H1 (cell line): ENCODE results near the gene ZBED4. TPM values are rescaled to one million over a fixed set of nuclear protein-coding genes. Genes with fewer than 3 reads are reported as not detected.

Experiments
- CTCF ChIA-PET: fragments of 300-600 bp; sonication (Branson Sonifier 250); formaldehyde crosslinking; loops from one replicate; lab custom pipeline; 2021; ENCODE audit not compliant: partially characterized antibody; lab: Charles Lee
- POLR2A ChIA-PET: fragments of 300-600 bp; sonication (Branson Sonifier 250); formaldehyde crosslinking; loops from one replicate; lab custom pipeline; 2021; ENCODE audit warnings: inconsistent platforms; ENCODE audit not compliant: partially characterized antibody; lab: Charles Lee
- DNase-seq, 2 experiments: peaks; one replicate each; pipeline versions ENCODE4 v3.0.0 to v3.0.0-alpha.2; 2010 to 2022; ENCODE audit warnings: low spot score in 2 of 2, low read depth in 1 of 2, mixed read lengths in 1 of 2
- FAIRE-seq: peaks from 2 replicates; lab custom pipeline; 2011; peaks lifted over from hg19 to GRCh38; lab: Jason Lieb, UNC
- H2AFZ ChIP-seq: 2 replicates; pipeline ENCODE4 v1.8.1; 2012; ENCODE audit warnings: low read length, inconsistent platforms
- H2AK5ac ChIP-seq: 2 replicates; pipeline ENCODE4 v1.6.1; 2013; ENCODE audit warnings: low read depth, low read length
- H2BK120ac ChIP-seq: replicated peaks from 2 replicates; pipeline ENCODE3; 2013; ENCODE audit warnings: low read depth, low read length, inconsistent platforms
- H2BK12ac ChIP-seq: 2 replicates; pipeline ENCODE4 v1.6.1; 2013; ENCODE audit warnings: low read depth, low read length
- H2BK15ac ChIP-seq: 2 replicates; pipeline ENCODE4 v1.6.1; 2013; ENCODE audit warnings: low read length
- H2BK20ac ChIP-seq: 2 replicates; pipeline ENCODE4 v1.6.1; 2013; ENCODE audit warnings: low read length
- H2BK5ac ChIP-seq: 2 replicates; pipeline ENCODE4 v1.6.1; 2013; ENCODE audit warnings: low read depth, low read length
- H3K14ac ChIP-seq: 2 replicates; pipeline ENCODE4 v1.6.1; 2013; ENCODE audit warnings: inconsistent platforms; ENCODE audit not compliant: insufficient read length
- H3K18ac ChIP-seq: 2 replicates; pipeline ENCODE4 v1.6.1; 2013; ENCODE audit warnings: low read length; ENCODE audit errors: extremely low read depth
- H3K23ac ChIP-seq: 2 replicates; pipeline ENCODE4 v1.6.1; 2013; ENCODE audit warnings: inconsistent platforms; ENCODE audit not compliant: insufficient read length
- H3K23me2 ChIP-seq: 2 replicates; pipeline ENCODE4 v1.6.1; 2013; ENCODE audit warnings: low read depth, low read length
- H3K27ac ChIP-seq: 2 replicates; pipeline ENCODE4 v1.6.1; 2011; ENCODE audit warnings: low read depth, low read length, inconsistent platforms
- H3K27me3 ChIP-seq, 4 experiments: replicated peaks in 1 of 4; 1 replicate in 1 of 4; 2 replicates in 3 of 4; pipeline versions ENCODE4 v1.6.1 to v1.8.1; 2011 to 2013; ENCODE audit warnings: low read length in 3 of 4, mild to moderate bottlenecking in 3 of 4, inconsistent platforms in 2 of 4, mixed read lengths in 2 of 4, moderate library complexity in 1 of 4; ENCODE audit not compliant: control insufficient read depth in 3 of 4, insufficient read depth in 3 of 4; ENCODE audit errors: extremely low read depth in 1 of 4
- H3K36me3 ChIP-seq, 4 experiments: 2 replicates each; pipeline versions ENCODE4 v1.6.1 to v1.8.1; 2011 to 2013; ENCODE audit warnings: mild to moderate bottlenecking in 4 of 4, low read length in 3 of 4, moderate library complexity in 2 of 4, control low read depth in 1 of 4, inconsistent platforms in 1 of 4; ENCODE audit not compliant: insufficient read depth in 4 of 4, control insufficient read depth in 2 of 4
- H3K4ac ChIP-seq: replicated peaks from 2 replicates; pipeline ENCODE3; 2013; ENCODE audit warnings: low read length, low read depth, mixed read lengths, inconsistent platforms; ENCODE audit not compliant: insufficient read length
- H3K4me1 ChIP-seq, 4 experiments: replicated peaks in 1 of 4; 1 replicate in 1 of 4; 2 replicates in 3 of 4; pipeline versions ENCODE4 v1.6.1 to v1.8.1; 2011 to 2013; ENCODE audit warnings: low read length in 3 of 4, inconsistent platforms in 2 of 4, mixed read lengths in 1 of 4; ENCODE audit not compliant: insufficient read depth in 4 of 4, control insufficient read depth in 3 of 4
- H3K4me2 ChIP-seq, 2 experiments: 2 replicates each; pipeline versions ENCODE4 v1.6.1 to v1.8.1; 2011 to 2013; ENCODE audit warnings: low read depth in 2 of 2, low read length in 2 of 2, control low read depth in 1 of 2, inconsistent platforms in 1 of 2, mild to moderate bottlenecking in 1 of 2; ENCODE audit not compliant: insufficient read depth in 1 of 2
- H3K4me3 ChIP-seq, 4 experiments: fragments of 200-600, 300-600 bp in 1 of 4; sonication (generic), shearing (Covaris generic), sonication (Bioruptor Twin) in 1 of 4; 2 replicates each; pipeline versions ENCODE4 v1.5.1 to v1.8.1; 2011 to 2016; ENCODE audit warnings: low read length in 4 of 4, low read depth in 3 of 4, control low read depth in 2 of 4, inconsistent platforms in 2 of 4, mild to moderate bottlenecking in 2 of 4, mixed read lengths in 1 of 4, moderate library complexity in 1 of 4; ENCODE audit not compliant: insufficient read depth in 2 of 4; ENCODE audit errors: extremely low read depth in 1 of 4
- H3K56ac ChIP-seq: replicated peaks from 2 replicates; pipeline ENCODE3; 2013; ENCODE audit warnings: low read depth, mild to moderate bottlenecking, mixed read lengths, low read length, inconsistent platforms; ENCODE audit not compliant: insufficient read length
- H3K79me1 ChIP-seq: 2 replicates; pipeline ENCODE4 v1.6.1; 2013; ENCODE audit warnings: low read depth, low read length, control low read depth
- H3K79me2 ChIP-seq, 2 experiments: 2 replicates each; pipeline versions ENCODE4 v1.6.1 to v1.8.1; 2012 to 2013; ENCODE audit warnings: low read length in 2 of 2, mild to moderate bottlenecking in 2 of 2, inconsistent platforms in 1 of 2; ENCODE audit not compliant: insufficient read depth in 2 of 2, control insufficient read depth in 1 of 2
- H3K9ac ChIP-seq, 4 experiments: replicated peaks in 1 of 4; 1 replicate in 1 of 4; 2 replicates in 3 of 4; pipeline versions ENCODE4 v1.6.1 to v1.8.1; 2011 to 2013; ENCODE audit warnings: low read depth in 3 of 4, low read length in 3 of 4, control low read depth in 2 of 4, mild to moderate bottlenecking in 2 of 4, moderate library complexity in 2 of 4, inconsistent platforms in 1 of 4; ENCODE audit errors: extremely low read depth in 1 of 4
- H3K9me3 ChIP-seq, 2 experiments: 2 replicates each; pipeline versions ENCODE4 v1.6.1 to v1.8.1; 2012 to 2013; ENCODE audit warnings: mild to moderate bottlenecking in 2 of 2, moderate library complexity in 2 of 2, control low read depth in 1 of 2, inconsistent platforms in 1 of 2, low read depth in 1 of 2, low read length in 1 of 2, mixed read lengths in 1 of 2; ENCODE audit not compliant: insufficient read depth in 2 of 2
- H4K20me1 ChIP-seq, 2 experiments: replicated peaks in 1 of 2; 2 replicates each; pipeline versions ENCODE3 to v1.8.1; 2011 to 2013; ENCODE audit warnings: inconsistent platforms in 2 of 2, low read length in 2 of 2, mild to moderate bottlenecking in 1 of 2; ENCODE audit not compliant: insufficient read depth in 2 of 2, control insufficient read depth in 1 of 2
- H4K5ac ChIP-seq: 2 replicates; pipeline ENCODE4 v1.6.1; 2013; ENCODE audit warnings: low read length, low read depth, mixed read lengths, inconsistent platforms; ENCODE audit not compliant: insufficient read length
- H4K8ac ChIP-seq: 2 replicates; pipeline ENCODE4 v1.8.0; 2013; ENCODE audit warnings: mild to moderate bottlenecking, moderate library complexity, low read length, inconsistent platforms; ENCODE audit not compliant: insufficient read depth; ENCODE audit errors: extremely low read depth
- H4K91ac ChIP-seq: replicated peaks from 2 replicates; pipeline ENCODE3; 2013; ENCODE audit warnings: low read length, mixed read lengths, inconsistent platforms; ENCODE audit not compliant: insufficient read length
- CBX8 ChIP-seq: fragments of 300-800, 300-1000 bp; sonication (generic); IDR thresholded peaks from 2 replicates; pipeline ENCODE4 v1.7.1; 2016; ENCODE audit warnings: low read depth, low read length, borderline replicate concordance
- CHD2 ChIP-seq: IDR thresholded peaks from 2 replicates; pipeline ENCODE4 v1.6.1; 2012; ENCODE audit warnings: low read length, improper control_type of control experiment
- CTCF ChIP-seq, 3 experiments: IDR thresholded peaks; 1 replicate in 2 of 3; 2 replicates in 1 of 3; pipeline versions ENCODE4 v1.5.1 to v1.6.1; 2011; ENCODE audit warnings: low read length in 3 of 3, mild to moderate bottlenecking in 3 of 3, inconsistent platforms in 2 of 3, low read depth in 1 of 3, moderate library complexity in 1 of 3; ENCODE audit not compliant: insufficient read depth in 1 of 3; ENCODE audit errors: control extremely low read depth in 1 of 3
- GABPA ChIP-seq: IDR thresholded peaks from 2 replicates; pipeline ENCODE4 v1.6.1; 2011; ENCODE audit warnings: mild to moderate bottlenecking, low read length, moderate library complexity, borderline replicate concordance; ENCODE audit not compliant: insufficient read depth
- GTF2F1 ChIP-seq: IDR thresholded peaks from 2 replicates; pipeline ENCODE4 v1.6.1; 2012; ENCODE audit warnings: low read depth, low read length, improper control_type of control experiment, borderline replicate concordance
- KDM4A ChIP-seq: IDR thresholded peaks from one replicate; pipeline ENCODE4 v1.7.1; 2012; ENCODE audit warnings: low read depth, mild to moderate bottlenecking, moderate library complexity, low read length, inconsistent platforms; ENCODE audit not compliant: severe bottlenecking
- RFX5 ChIP-seq: IDR thresholded peaks from 2 replicates; pipeline ENCODE4 v1.6.1; 2011; ENCODE audit warnings: low read depth, low read length, improper control_type of control experiment, borderline replicate concordance
- RNF2 ChIP-seq: fragments of 200-900, 300-1000 bp; sonication (generic); IDR thresholded peaks from 2 replicates; pipeline ENCODE4 v1.7.1; 2016; ENCODE audit warnings: borderline replicate concordance, low read depth, mild to moderate bottlenecking, antibody characterized with exemption, low read length; ENCODE audit not compliant: poor library complexity, severe bottlenecking; ENCODE audit errors: missing control alignments
- RXRA ChIP-seq: IDR thresholded peaks from 2 replicates; pipeline ENCODE4 v1.6.1; 2011; ENCODE audit warnings: low read depth, mild to moderate bottlenecking, low read length, moderate library complexity; ENCODE audit not compliant: insufficient read depth
- SP2 ChIP-seq: IDR thresholded peaks from 2 replicates; pipeline ENCODE4 v1.6.1; 2012; ENCODE audit warnings: mild to moderate bottlenecking, low read length, inconsistent platforms
- TAF7 ChIP-seq: optimal IDR thresholded peaks from 2 replicates; pipeline ENCODE3; 2011; ENCODE audit warnings: low read depth, mild to moderate bottlenecking, inconsistent platforms, low read length, moderate library complexity, borderline replicate concordance
- WGBS, 2 experiments: shearing (Covaris generic) in 1 of 2; methylation state at CpG; one replicate each; pipeline versions ENCODE4 v1.1.6 to v1.1.7; 2013 to 2015; ENCODE audit warnings: low lambda C conversion rate in 2 of 2, mixed read lengths in 2 of 2, inconsistent platforms in 1 of 2, low coverage in 1 of 2, missing lambda C conversion rate in 1 of 2; ENCODE audit not compliant: insufficient replicate concordance in 2 of 2, insufficient coverage in 1 of 2, insufficient read length in 1 of 2; ENCODE audit errors: extremely low coverage in 1 of 2, missing lambda C conversion rate in 1 of 2; 5-methylcytosine and 5-hydroxymethylcytosine counted together
- polyA plus RNA-seq, 7 experiments: library from polyadenylated mRNA; depleted of rRNA in 3 of 7; stranded (reverse) in 5 of 7; unstranded in 2 of 7; fragments of >200 nt in 5 of 7; fragments of 200-250 nt in 2 of 7; gene quantifications; 1 replicate in 5 of 7; 2 replicates in 1 of 7; 4 replicates in 1 of 7; pipeline versions ENCODE4 v1.2.1 to v1.2.3, GENCODE V29; 2011 to 2013; ENCODE audit warnings: missing spikeins in 2 of 7, mixed read lengths in 2 of 7
- total RNA-seq: library from RNA; stranded (reverse); fragmentation: NEBNext Ultra II Directional; extraction: Animal tissue kit (Norgen Biotek cat#: 25700); gene quantifications from 2 replicates; pipeline ENCODE4 v1.2.1, GENCODE V29; 2021

The ZBED4 gene
- total and polyA plus RNA-seq, 2 of the 8 experiments (the other 6 are each of a cell fraction or from before 2014, with no cell fraction given), result 11.0 to 28.3 TPM

- H3K9me3 ChIP-seq, result no peaks in the 10 kb centered on the region; a peak in 1 of 4 replicates
- H2AK5ac ChIP-seq, result no peak overlapping the region
- no peak overlapping the region for H3K9ac ChIP-seq
- ChIA-PET POLR2A (interaction anchor here (0.6 kb wide), 1 partner anchor 9 kb away, joined by 3 read pairs; no protein-coding TSS in a partner anchor), CTCF (no interaction called here)
- peaks cover 0 to 20% (median 4%) of the 10 kb centered on the region in 4 experiments; a peak in 5 of 8 replicates for H3K36me3 ChIP-seq
- no peaks in the 10 kb centered on the region for H3K4me1 ChIP-seq
- 0 out of 2 replicates have a peak overlapping the region, but pooled peaks have one; percentile 14 for H4K8ac ChIP-seq
- no peak overlapping the region for H2BK12ac ChIP-seq
- H4K91ac ChIP-seq, result no peak overlapping the region
- peaks cover 2% of the 10 kb centered on the region; the same call in 1 of the 2 replicates for H3K79me1 ChIP-seq
- no peak overlapping the region for H3K56ac ChIP-seq
- no peak overlapping the region for H3K14ac ChIP-seq
- no peaks in the 10 kb centered on the region for H3K79me2 ChIP-seq
- no peak overlapping the region for H2BK15ac ChIP-seq
- peaks cover 2 to 13% of the 10 kb centered on the region in 2 experiments for H4K20me1 ChIP-seq
- no peak overlapping the region for H2BK5ac ChIP-seq
- H2AFZ ChIP-seq, result no peak overlapping the region
- H4K5ac ChIP-seq, result no peak overlapping the region
- WGBS, 2 experiments, result 96% methylated on average over 19 of the region's 19 CpGs; no CpG with 5 or more reads in 1 of the 2 experiments
- no peak overlapping the region for H3K4ac ChIP-seq
- H2BK120ac ChIP-seq, result no peak overlapping the region
- no peak overlapping the region for H3K4me2 ChIP-seq
- FAIRE-seq, result no peak
- H3K23ac ChIP-seq, result no peak overlapping the region
- DNase-seq, result no peak
- H3K27ac ChIP-seq, result no peak overlapping the region
- H3K23me2 ChIP-seq, result no peaks in the 10 kb centered on the region
- no peaks in the 10 kb centered on the region for H3K27me3 ChIP-seq
- no peak overlapping the region for H3K4me3 ChIP-seq
- H3K18ac ChIP-seq, result no peak overlapping the region
- H2BK20ac ChIP-seq, result no peak overlapping the region
- TF ChIP-seq RNF2, result no peak
- TF ChIP-seq RXRA, result no peak
- no peak for TF ChIP-seq TAF7
- no peak for TF ChIP-seq KDM4A
- no peak for TF ChIP-seq SP2
- no peak for TF ChIP-seq GTF2F1
- TF ChIP-seq CBX8, result no peak
- no peak for TF ChIP-seq RFX5
- TF ChIP-seq CHD2, result no peak
- TF ChIP-seq CTCF (IDR thresholded peaks at IDR 0.05; ENCODE audit: control extremely low read depth in 1 of 3, insufficient read depth in 1 of 3, low read depth in 1 of 3, low read length in 3 of 3), result no peak
- no peak for TF ChIP-seq GABPA
These were observed 54.2 kb downstream of the ZBED4 start for GRCh38 chr22:49907807-49908206.
